ENCODE results near the gene OPA1.

The OPA1 gene, protein sequence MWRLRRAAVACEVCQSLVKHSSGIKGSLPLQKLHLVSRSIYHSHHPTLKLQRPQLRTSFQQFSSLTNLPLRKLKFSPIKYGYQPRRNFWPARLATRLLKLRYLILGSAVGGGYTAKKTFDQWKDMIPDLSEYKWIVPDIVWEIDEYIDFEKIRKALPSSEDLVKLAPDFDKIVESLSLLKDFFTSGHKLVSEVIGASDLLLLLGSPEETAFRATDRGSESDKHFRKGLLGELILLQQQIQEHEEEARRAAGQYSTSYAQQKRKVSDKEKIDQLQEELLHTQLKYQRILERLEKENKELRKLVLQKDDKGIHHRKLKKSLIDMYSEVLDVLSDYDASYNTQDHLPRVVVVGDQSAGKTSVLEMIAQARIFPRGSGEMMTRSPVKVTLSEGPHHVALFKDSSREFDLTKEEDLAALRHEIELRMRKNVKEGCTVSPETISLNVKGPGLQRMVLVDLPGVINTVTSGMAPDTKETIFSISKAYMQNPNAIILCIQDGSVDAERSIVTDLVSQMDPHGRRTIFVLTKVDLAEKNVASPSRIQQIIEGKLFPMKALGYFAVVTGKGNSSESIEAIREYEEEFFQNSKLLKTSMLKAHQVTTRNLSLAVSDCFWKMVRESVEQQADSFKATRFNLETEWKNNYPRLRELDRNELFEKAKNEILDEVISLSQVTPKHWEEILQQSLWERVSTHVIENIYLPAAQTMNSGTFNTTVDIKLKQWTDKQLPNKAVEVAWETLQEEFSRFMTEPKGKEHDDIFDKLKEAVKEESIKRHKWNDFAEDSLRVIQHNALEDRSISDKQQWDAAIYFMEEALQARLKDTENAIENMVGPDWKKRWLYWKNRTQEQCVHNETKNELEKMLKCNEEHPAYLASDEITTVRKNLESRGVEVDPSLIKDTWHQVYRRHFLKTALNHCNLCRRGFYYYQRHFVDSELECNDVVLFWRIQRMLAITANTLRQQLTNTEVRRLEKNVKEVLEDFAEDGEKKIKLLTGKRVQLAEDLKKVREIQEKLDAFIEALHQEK

DNA sequence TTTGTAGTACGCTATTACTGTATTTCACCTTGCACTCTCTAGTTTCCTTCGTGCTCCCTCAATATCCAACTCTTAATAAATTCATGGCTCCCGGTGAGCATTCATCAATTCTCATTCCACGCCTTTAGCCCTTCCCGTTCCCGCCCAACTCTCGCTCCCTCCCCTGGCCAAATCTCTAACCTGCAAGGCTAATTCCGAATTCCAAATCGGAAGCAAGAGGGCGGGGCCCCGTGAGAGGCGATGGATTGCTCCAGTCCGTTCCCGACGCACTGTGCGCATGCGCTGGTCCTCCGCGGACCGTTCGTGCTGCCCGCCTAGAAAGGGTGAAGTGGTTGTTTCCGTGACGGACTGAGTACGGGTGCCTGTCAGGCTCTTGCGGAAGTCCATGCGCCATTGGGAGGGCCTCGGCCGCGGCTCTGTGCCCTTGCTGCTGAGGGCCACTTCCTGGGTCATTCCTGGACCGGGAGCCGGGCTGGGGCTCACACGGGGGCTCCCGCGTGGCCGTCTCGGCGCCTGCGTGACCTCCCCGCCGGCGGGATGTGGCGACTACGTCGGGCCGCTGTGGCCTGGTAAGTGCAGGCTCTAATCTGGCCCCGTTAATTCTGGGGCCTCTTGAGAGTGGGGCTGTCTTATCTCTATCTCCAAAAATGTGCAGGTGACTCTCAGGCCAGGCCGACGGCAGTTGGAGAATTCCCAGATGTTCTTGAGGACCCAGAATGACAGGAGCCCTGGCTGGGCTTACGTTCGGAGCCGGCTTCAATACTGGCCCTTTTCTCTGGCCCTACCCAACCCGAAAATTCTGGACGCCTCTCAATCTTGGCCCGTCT lies at the start of gene OPA1:
Gene OPA1, plus strand, starts transcription at position 368 of the 827 bp plus-strand sequence. Its CDS starts 170 bp downstream, at position 538.
- H3K27ac ChIP-seq = peak within 1 kb of the TSS; percentile 82
- TF ChIP-seq, protein P1, sequence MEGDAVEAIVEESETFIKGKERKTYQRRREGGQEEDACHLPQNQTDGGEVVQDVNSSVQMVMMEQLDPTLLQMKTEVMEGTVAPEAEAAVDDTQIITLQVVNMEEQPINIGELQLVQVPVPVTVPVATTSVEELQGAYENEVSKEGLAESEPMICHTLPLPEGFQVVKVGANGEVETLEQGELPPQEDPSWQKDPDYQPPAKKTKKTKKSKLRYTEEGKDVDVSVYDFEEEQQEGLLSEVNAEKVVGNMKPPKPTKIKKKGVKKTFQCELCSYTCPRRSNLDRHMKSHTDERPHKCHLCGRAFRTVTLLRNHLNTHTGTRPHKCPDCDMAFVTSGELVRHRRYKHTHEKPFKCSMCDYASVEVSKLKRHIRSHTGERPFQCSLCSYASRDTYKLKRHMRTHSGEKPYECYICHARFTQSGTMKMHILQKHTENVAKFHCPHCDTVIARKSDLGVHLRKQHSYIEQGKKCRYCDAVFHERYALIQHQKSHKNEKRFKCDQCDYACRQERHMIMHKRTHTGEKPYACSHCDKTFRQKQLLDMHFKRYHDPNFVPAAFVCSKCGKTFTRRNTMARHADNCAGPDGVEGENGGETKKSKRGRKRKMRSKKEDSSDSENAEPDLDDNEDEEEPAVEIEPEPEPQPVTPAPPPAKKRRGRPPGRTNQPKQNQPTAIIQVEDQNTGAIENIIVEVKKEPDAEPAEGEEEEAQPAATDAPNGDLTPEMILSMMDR (IDR thresholded peaks at IDR 0.05) = no peak
- peak; percentile 99 for DNase-seq (ENCODE audit: low spot score)

DNA sequence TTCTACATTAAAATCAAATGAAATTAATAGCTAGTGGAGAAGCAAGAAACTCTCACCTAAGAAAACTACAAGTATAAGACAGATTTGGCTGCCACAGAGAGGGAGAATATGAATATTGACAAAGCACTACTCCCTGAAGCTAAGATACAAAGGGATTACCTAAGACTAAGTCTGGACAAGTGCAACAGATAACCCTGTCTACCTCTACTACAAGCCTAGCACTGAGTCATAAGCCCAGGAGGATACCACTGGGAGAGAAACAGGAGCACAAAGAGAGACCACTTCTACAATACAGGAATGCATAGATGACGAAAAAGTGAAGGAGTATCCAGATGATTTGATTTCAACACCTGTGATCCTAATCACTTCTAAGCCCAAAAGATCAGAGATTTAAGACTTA lies 48.7 kb upstream of the OPA1 start:
- TF ChIP-seq, protein P1 (IDR thresholded peaks at IDR 0.05) = no peak
- Histone ChIP-seq H3K4me3 (no peak overlapping the region), H3K27ac (no peak overlapping the region)
- DNase-seq (ENCODE audit: low spot score) = no peak

More for the DNA sequence above, at the start of gene OPA1:
- peak within 1 kb of the TSS; percentile 77 for H3K4me3 ChIP-seq

DNA sequence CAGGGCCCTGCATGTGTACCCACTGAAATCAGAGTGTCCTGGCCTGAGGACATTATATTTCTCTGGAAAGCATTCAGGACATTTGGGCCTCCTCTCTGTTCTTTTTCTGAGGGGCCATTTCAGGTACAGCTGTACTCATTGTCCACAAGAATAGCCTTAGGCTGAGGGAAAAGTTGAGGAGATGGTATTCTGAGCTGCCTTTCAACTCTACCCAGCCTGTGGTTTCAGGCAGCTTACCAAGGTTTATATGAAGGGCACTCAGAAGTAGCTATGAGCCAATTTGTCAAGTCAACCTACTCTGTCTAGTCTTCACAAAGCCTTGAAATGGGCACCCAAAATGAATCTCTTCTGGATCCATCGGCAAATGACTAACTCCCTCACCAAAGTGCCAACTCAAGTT lies 47.7 kb upstream of the OPA1 start:
- TF ChIP-seq, protein P1 (IDR thresholded peaks at IDR 0.05) = no peak
- no peak overlapping the region for H3K27ac ChIP-seq
- DNase-seq (ENCODE audit: low spot score) = no peak
- H3K4me3 ChIP-seq = no peak overlapping the region

DNA sequence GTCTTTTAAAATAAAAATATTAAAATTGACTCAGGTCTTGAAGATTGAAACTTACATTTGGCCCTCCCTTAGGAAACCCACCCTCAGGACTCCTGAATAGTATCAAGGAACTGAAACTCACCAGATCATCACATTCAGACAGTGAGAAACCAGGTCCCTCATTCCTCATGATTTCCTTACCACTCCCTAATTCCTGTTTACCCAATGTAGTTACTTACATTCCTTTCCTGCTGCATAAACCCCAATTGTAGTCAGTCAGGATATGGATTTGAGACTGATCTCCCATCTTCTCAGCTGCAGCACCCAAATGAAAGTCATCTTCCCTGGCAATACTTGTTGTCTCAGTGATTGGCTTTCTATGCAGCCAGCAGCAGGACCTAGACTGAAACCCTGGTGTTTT lies 46.9 kb upstream of the OPA1 start:
- no peak for DNase-seq (ENCODE audit: low spot score)
- Histone ChIP-seq H3K27ac (no peak overlapping the region), H3K4me3 (no peak overlapping the region)
- TF ChIP-seq, protein P1 (IDR thresholded peaks at IDR 0.05) = no peak

DNA sequence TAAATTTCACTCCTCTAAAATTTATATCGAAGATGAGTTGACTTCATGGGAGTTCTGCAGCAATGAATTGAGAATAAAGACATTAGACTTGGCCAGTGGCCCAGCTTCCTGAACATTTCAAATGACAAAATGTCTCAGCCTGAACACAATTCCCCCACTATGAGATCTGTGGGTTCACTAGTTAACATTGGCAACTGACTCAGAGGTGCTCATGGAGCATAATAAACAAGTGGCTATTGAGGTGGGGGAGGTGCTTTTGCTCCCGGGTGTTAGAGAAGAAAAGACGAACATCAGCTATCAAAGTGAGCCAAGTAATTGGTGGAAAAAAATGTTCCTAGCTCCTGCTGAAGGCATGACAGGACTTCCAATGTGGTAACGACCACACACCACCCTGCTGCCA lies 44.6 kb upstream of the OPA1 start:
- no peak for DNase-seq (ENCODE audit: low spot score)
- TF ChIP-seq, protein P1 (IDR thresholded peaks at IDR 0.05) = no peak
- Histone ChIP-seq H3K27ac (no peak overlapping the region), H3K4me3 (no peak overlapping the region)

DNA sequence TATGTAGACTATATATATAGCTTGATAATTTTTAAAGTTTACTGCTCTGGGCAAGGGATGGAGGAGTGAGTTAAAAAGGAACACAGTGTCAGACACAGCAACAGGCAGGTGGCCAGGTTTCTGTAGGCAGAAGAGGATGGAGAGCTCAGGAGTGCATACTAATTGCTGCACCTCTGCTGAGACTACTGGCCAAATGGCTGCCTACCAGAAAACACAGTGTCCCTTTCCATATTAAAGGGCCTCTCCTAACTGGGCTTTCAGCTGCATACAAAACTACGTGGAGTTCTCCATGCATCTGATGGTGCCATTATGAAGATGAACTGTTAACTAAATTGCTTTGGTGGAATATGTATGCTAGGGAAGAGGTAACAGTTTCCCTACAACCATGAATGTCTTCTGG lies 40.1 kb upstream of the OPA1 start:
- Histone ChIP-seq H3K27ac (no peak overlapping the region), H3K4me3 (no peak overlapping the region)
- no peak for DNase-seq (ENCODE audit: low spot score)
- TF ChIP-seq, protein P1 (IDR thresholded peaks at IDR 0.05) = no peak
